Skin epidermis (tissue), 12 donors: Measurements from ENCODE around the gene TBKBP1.
A peak's percentile ranks its signal among the peaks of the same experiment; 100 is the strongest.

Experiments used
- H3K27ac ChIP-seq, 21 experiments: fragments of 200-600 bp; sonication (generic) in 11 of 21; one replicate each; pipeline ENCODE4 v1.5.0; 2020; ENCODE audit warnings: mild to moderate bottlenecking in 3 of 21, inconsistent platforms in 2 of 21, moderate library complexity in 2 of 21
- H3K4me3 ChIP-seq, 7 experiments: fragments of 200-600 bp; sonication (generic) in 2 of 7; one replicate each; pipeline ENCODE4 v1.5.0; 2020; ENCODE audit warnings: inconsistent platforms in 2 of 7, mild to moderate bottlenecking in 2 of 7, moderate library complexity in 1 of 7

TBKBP1 gene, protein sequence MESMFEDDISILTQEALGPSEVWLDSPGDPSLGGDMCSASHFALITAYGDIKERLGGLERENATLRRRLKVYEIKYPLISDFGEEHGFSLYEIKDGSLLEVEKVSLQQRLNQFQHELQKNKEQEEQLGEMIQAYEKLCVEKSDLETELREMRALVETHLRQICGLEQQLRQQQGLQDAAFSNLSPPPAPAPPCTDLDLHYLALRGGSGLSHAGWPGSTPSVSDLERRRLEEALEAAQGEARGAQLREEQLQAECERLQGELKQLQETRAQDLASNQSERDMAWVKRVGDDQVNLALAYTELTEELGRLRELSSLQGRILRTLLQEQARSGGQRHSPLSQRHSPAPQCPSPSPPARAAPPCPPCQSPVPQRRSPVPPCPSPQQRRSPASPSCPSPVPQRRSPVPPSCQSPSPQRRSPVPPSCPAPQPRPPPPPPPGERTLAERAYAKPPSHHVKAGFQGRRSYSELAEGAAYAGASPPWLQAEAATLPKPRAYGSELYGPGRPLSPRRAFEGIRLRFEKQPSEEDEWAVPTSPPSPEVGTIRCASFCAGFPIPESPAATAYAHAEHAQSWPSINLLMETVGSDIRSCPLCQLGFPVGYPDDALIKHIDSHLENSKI

GRCh38 chr17:47693731-47694580 lies at the start of gene TBKBP1:
TBKBP1 (plus strand) TSS chr17:47694161; CDS start chr17:47696113, 1,952 bp downstream.
- Histone ChIP-seq H3K27ac (peak within 1 kb of the TSS; percentile 83 to 97 (median 93)), H3K4me3 (peak within 1 kb of the TSS; percentile 65 to 99 (median 90))

GRCh38 chr17:47644324-47644723 lies 49.6 kb upstream of the TBKBP1 start:
- Histone ChIP-seq H3K27ac (no peak overlapping the region), H3K4me3 (no peak overlapping the region)

DNA sequence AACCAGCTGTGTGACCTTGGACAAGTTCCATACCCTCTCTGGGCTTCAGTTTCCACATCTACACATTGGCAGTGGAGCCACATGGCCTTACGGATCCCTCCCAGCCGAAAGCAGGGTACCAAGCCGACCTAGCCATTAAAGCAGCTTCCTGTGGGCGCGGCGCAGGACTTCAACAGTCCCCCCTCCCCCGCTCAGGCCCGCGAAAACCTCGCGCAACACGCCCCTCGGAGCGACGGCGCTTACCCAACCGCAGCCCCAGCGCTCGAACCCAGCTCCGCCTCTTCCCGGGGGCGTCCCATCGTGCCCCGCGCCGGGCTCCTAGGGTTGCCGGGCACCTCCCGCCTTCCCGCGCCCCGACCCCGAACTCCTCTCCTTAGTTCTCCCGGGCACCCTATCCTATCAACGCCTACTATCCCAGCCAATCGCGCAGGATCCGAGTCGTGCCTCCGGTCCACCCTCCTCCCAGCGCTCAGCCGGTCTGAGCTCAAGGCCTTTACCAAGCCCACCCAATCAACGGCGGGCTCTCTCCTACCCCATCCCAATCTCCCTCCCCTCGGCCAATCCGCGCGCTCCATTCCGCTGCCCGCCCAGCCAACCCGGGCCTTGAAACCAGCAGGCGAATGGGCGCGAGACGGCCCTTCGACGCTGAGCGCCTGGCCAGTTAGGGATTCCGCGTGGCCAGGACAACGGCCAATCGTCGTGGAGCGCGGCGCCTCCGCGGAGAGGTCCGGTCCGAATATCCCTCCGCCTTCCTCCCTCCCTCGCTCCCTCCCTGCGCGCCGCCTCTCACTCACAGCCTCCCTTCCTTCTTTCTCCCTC lies 44.6 kb upstream of the TBKBP1 start, which contains the start of gene KPNB1:
Gene KPNB1, plus strand, starts transcription at position 767 of the 819 bp plus-strand sequence. CDS start 326 bp downstream, outside the sequence.
- peak within 1 kb of the TSS; percentile 79 to 98 (median 87) for H3K4me3 ChIP-seq

GRCh38 chr17:47649972-47650524 lies 43.9 kb upstream of the TBKBP1 start:
- H3K27ac ChIP-seq, result peak overlapping the region; percentile 77 to 96 (median 92)
- peak overlapping the region; percentile 79 to 98 (median 87) for H3K4me3 ChIP-seq

More for the DNA sequence above, 44.6 kb upstream of the TBKBP1 start, which contains the start of gene KPNB1:
- H3K27ac ChIP-seq, result peak within 1 kb of the TSS; percentile 77 to 96 (median 92)

- H3K27ac ChIP-seq, result peak overlapping the region; percentile 27 to 96 (median 92)
- peak overlapping the region; percentile 79 to 98 (median 87) for H3K4me3 ChIP-seq
Measured at GRCh38 chr17:47650525-47651522, 43.1 kb upstream of the TBKBP1 start.

DNA sequence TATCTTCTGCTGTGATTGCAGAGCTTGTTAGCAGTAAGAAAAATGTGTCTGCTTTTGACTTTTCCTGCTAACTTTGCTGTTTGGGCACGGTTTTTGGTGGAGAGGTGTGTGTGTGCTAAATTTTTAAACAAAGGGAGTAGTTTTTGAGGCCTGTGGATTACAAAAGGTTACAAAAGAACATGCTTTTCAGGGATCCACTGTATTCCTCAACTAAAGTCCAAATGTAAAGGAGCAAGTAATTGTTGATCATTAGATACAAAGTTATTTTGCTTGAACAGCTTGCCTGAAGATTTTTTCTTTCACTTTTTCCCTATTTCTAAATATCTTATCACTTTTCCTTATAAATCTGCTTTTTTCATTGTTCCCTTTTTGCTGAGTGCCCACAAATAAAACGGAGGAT lies 42.3 kb upstream of the TBKBP1 start:
- peak overlapping the region in 1 of 21 experiments; percentile 94 for H3K27ac ChIP-seq
- H3K4me3 ChIP-seq, result no peak overlapping the region

DNA sequence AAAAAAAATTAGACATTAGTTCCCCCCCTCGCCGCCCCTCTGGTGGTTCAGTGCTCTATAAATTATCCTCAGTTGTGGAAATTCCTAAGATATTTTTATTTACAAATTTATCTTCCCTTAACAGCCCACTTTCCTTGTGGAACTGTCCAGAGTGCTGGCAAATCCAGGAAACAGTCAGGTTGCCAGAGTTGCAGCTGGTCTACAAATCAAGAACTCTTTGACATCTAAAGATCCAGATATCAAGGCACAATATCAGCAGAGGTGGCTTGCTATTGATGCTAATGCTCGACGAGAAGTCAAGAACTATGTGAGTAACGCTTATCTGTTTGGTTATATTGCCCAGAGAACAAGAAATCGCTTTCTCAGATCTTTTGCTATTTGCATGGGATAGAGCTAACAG lies 41.4 kb upstream of the TBKBP1 start:
- H3K4me3 ChIP-seq, result no peak overlapping the region
- H3K27ac ChIP-seq, result no peak overlapping the region

GRCh38 chr17:47653442-47653841 lies 40.5 kb upstream of the TBKBP1 start:
- H3K27ac ChIP-seq, result no peak overlapping the region
- H3K4me3 ChIP-seq, result no peak overlapping the region

GRCh38 chr17:47654991-47655390 lies 39.0 kb upstream of the TBKBP1 start:
- H3K4me3 ChIP-seq, result no peak overlapping the region
- H3K27ac ChIP-seq, result peak overlapping the region in 1 of 21 experiments; percentile 26

DNA sequence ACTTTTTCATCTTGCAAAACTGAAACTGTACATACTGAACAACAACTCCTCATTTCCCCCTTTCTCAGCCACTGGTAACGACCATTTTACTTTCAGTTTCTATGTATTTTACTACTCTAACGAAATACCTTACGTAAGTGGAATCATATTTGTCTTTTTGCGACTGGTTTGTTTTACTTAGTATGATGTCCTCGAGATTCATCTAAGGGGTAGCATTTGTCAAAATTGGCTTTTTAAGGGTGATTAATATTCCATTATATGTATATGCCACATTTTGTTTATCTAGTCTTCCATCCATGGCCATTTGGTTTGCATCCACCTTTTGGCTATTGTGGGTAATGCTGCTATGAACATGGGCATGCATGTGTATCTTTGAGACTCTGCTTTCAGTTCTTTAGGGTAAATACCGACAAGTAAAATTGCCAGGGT lies 33.9 kb upstream of the TBKBP1 start:
- peak overlapping the region in 12 of 21 experiments; percentile 7 to 84 (median 46) for H3K27ac ChIP-seq
- H3K4me3 ChIP-seq, result no peak overlapping the region

GRCh38 chr17:47663912-47664623 lies 29.9 kb upstream of the TBKBP1 start:
- H3K27ac ChIP-seq, result peak overlapping the region in 2 of 21 experiments; percentile 3 to 38

GRCh38 chr17:47664624-47664941 lies 29.4 kb upstream of the TBKBP1 start:
- no peak overlapping the region for H3K27ac ChIP-seq
- H3K4me3 ChIP-seq, result no peak overlapping the region

More at GRCh38 chr17:47663912-47664623, 29.9 kb upstream of the TBKBP1 start:
- no peak overlapping the region for H3K4me3 ChIP-seq

DNA sequence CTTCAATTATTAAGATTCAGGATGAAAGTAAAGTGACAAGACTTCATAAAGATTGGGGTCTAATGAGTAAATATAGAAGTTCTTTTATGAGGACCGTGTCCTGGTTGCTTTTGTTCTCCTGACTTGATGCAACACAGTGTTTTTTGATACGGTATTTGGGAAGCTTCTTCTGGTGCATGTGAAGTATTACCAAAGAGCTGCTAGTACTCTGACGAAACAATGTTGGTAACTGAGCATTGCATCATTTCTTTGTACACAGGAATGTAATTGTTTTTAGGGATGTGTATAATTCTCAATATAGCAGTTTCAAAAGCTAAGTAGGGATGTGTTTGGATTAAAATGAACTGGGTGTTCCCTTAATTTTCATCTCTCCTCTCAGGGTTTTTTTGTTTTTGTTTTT lies 28.3 kb upstream of the TBKBP1 start:
- H3K4me3 ChIP-seq, result no peak overlapping the region
- no peak overlapping the region for H3K27ac ChIP-seq

DNA sequence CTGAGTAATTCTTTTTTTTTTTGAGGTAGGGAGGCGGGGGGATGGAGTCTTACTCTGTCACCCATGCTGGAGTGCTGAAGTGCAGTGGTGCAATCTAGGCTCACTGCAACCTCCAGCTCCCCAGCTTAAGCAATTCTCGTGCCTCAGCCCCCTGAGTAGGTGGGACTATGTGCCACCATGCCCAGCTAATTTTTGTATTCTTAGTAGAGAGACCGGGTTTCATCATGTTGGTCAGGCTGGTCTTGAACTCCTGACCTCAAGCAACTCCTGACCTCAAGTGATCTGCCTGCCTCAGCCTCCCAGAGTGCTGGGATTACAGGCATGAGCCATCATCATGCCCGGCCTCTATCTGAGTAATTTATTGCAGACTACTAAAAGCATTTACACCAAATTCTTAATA lies 24.9 kb upstream of the TBKBP1 start:
- H3K4me3 ChIP-seq, result no peak overlapping the region

DNA sequence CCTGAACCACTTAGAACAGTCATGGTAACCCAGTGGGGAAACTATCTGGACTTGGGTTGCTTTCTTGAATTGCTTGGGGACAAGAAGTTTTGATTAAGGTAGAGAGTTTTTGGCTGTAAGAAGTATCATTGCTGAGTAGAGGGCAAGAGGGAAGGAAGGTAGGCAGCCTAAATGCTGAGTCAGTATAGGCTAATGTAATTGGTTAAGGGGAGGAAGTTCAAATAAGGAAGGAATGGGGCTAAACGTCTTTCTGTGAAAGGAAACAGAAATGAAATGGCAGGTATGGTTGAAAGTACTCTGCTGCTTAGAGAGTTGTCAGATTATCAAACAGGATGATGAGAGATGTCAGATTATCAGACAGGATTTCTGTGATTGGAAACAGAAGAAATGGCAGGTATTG lies 23.9 kb upstream of the TBKBP1 start:
- H3K27ac ChIP-seq, result peak overlapping the region in 3 of 21 experiments; percentile 1 to 9 (median 5)
- H3K4me3 ChIP-seq, result no peak overlapping the region

More for the DNA sequence above, 24.9 kb upstream of the TBKBP1 start:
- no peak overlapping the region for H3K27ac ChIP-seq

DNA sequence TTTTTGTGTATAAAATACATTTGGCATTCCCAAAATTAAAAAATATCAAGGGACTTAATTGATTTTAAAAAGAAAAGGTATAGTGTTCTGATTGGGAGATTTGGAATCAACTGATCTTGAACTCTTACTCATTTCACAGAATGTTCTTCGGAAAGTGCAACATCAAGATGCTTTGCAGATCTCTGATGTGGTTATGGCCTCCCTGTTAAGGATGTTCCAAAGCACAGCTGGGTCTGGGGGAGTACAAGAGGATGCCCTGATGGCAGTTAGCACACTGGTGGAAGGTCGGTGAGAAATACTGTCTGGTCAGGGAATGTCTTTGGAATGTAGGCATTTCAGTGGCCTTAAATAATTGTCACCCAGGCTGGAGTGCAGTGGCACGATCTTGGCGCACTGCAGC lies 19.5 kb upstream of the TBKBP1 start:
- no peak overlapping the region for H3K4me3 ChIP-seq
- H3K27ac ChIP-seq, result no peak overlapping the region
